Right ventricle myocardium inferior (tissue), 1 donor: Measurements from ENCODE around the gene WDR1. TPM values are rescaled to one million over a fixed set of nuclear protein-coding genes. Genes with fewer than 3 reads are reported as not detected.

Experiments
- ATAC-seq: fragments of 200-7000 bp; cut with Tn5 transposase; one replicate; pipeline ENCODE4 v1.9.1; 2020; ENCODE audit warnings: mild to moderate bottlenecking, moderate library complexity
- DNase-seq: peaks from one replicate; pipeline ENCODE4 v3.0.0; 2021; ENCODE audit errors: missing footprints
- intact Hi-C: fragments of 100-400 bp; cut with DNase I; formaldehyde crosslinking; loops from one replicate; pipeline ENCODE4 v1.11.0; 2022
- total RNA-seq: library from RNA; stranded (reverse); fragmentation: NEBNext Ultra II Directional; extraction: Animal tissue kit (Norgen Biotek cat#: 25700); gene quantifications from one replicate; pipeline ENCODE4 v1.2.1, GENCODE V29; 2021
- donor health status: DM: no; HTN: yes; CAD: no; lungs with severe emphysema.

Gene WDR1
- total RNA-seq, 1 donor from 2014 or later: 210 TPM

DNA sequence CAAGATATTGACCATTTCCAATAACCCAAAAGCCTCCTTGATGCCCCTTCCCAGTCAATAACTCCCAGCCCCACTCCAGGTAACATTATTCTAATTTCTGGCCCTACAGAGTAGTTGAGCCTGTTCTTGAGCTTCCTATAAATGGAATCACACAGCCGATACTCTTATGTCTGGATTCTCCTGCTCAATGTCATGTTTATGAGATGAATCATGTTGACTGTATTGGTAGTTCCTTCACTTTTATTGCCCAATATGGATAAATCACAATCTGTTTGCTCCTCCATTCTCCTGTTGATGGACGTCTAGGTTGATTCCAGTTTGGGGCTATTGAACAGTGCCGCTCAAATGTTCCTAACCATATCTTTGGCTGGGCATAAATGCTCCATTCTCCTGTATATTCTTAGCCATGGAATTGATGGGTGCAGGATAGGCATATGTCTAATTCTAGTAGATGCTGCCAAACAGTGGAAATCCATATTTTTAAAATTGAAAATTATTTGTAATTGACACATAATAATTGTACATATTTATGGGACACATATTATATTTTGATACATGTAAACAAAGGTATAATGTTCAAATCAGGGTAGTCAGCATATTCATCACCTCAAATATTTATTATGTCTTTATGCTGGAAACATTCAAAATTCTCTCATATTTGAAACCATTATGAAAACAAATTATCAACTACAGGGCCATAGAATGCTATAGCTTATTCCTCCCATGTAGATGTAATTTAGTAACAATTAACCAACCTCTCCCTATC is 54.8 kb downstream of the WDR1 start:
- no peak for DNase-seq
- intact Hi-C loops: loop anchor here (5.0 kb wide), 1 partner anchor 300 kb away; no protein-coding TSS in a partner anchor
- ATAC-seq: no peak

DNA sequence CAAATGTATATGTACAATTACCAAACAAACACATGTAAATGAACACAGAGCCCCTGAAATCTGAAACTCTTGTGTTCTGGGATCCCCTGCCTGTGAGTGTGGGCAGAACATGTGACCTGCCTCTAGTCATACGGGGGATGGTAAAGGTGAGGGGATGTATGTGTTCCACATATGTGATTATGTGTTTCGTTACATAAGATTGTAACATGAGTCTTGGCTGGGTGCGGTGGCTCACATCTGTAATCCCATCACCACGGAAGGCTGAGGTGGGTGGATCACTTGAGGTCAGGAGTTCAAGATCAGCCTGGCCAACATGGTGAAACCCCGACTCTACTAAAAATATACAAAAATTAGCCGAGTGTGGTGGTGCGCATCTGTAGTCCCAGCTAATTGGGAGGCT is 58.2 kb downstream of the WDR1 start:
- intact Hi-C loops: no loop called here
- ATAC-seq: no peak
- no peak for DNase-seq

DNA sequence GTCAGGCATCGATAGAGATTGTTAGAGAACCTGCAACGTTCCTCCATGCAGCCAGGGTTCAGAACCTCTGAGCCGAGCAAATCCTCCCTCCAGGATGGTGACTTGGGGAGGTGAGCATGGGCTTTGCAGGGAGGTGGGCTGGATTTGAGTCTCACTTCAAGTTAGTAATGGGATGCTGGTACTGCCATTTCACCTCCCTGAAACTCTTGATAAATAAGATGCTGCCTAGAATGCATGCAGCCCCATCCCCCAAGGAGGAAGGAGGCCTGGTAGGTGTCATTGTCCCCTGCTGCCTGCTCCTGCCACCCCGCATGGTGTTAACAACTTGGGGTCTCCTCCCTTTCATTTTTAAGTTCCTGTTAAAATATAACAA is 59.6 kb downstream of the WDR1 start:
- ATAC-seq: no peak
- DNase-seq: no peak
- intact Hi-C loops: no loop called here

DNA sequence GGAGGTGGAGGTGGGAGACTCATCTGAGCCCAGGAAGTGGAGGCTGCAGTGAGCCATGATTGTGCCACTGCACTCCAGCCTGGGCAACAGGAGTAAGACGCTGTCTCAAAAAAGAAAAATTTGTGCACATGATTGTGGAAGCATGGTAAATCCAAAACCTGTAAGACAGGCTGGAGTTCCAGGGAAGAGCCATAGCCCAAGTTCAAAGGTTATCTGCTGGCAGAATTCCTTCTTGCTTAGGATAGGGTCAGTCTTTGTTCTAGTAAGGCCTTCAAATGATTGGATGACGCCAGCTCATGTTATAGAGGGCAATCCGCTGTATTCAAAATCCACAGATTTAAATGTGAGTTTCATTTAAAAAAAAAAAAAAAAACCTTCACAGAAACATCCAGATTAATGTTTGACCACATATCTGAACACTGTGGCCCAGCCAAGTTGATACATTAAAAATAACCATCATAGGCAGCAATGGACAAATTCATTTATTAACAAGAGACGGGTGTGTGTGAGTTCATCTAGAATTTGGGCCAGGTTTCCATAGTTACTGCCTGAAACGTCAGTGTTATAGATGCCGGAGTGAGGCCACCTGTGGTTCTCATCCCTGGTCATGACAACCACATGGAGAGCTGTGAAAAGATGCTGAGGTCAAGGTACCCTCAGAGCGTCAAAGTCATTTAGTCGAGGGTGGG is 60.1 kb downstream of the WDR1 start:
- DNase-seq (no peak), ATAC-seq (no peak)
- intact Hi-C loops: no loop called here

DNA sequence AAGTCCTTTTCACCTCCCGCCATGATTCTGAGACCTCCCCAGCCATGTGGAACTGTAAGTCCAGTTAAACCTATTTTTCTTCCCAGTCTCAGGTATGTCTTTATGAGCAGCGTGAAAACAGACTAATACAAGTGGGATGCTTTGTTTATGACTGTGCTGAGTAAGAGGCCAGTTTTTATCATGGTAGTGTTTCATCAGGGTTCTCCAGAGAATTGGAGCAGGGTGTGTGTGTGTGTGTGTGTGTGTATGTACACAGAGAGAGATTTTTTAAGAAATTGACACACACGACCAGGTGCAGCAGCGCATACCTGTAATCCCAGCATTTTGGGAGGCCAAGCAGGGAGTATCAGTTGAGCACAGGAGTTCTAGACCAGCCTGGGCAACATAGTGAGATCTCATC is 60.7 kb downstream of the WDR1 start:
- intact Hi-C loops: no loop called here
- DNase-seq (no peak), ATAC-seq (no peak)

DNA sequence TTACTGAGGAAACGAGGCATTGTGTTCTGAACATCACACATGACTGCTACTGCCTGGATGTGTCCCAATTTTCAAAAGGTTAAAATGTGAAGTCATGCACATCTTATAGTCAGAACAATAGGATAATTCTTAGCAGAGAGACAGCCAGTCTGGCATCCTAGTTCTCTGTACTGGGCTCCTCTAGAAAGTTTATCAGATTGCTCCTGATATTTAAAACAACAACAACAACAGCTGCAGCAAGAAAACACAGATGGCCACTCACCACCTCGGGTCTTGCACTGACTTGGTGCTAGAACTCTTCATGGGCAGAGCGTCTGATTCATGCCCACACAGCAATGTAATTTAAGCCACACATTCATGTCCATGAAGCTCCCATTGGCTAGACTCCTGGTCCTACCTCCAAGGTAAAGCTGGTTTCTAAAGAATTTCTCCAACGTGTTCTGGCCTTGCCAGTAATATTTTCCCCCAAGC is 62.0 kb downstream of the WDR1 start:
- DNase-seq (no peak), ATAC-seq (peak; percentile 9)
- intact Hi-C loops: no loop called here

DNA sequence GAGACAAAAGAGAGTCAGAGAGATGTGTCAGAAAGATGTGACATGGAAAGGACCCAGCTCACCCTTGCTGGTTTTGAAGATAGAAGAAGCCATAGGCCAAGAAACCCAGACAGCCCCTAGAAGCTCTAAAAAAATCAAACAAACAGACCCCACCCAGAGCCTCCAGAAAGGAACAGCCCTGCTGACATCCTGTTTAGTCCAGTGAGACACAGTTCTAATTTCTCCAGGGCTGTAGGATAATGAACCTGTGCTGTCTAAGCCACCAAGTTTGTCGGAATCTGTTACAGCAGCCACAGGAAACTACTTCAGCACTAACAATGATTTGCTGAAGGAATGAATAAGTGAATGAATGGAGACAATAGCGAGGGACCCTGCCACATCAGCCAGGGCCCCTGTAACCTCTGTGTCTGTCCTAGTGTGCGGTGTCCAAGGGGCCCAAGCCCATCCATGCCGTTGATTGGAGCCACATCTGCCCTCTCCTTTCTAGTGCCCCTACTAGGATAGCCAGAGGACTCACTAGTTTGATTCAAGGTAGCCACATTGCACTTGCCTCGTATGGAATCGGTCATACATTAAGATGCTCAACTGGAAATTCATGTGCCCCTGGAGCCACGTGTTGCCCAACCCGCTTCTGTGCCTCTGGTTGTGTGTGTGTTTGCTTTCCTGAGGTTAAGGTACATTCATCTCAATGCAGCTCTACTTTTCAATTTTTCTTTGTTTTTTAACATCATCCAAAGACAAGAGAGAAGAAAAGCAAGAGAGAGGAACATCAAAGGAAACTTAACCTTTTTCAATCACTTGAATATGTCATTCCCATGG is 62.8 kb downstream of the WDR1 start:
- ATAC-seq (no peak), DNase-seq (no peak)
- intact Hi-C loops: no loop called here

DNA sequence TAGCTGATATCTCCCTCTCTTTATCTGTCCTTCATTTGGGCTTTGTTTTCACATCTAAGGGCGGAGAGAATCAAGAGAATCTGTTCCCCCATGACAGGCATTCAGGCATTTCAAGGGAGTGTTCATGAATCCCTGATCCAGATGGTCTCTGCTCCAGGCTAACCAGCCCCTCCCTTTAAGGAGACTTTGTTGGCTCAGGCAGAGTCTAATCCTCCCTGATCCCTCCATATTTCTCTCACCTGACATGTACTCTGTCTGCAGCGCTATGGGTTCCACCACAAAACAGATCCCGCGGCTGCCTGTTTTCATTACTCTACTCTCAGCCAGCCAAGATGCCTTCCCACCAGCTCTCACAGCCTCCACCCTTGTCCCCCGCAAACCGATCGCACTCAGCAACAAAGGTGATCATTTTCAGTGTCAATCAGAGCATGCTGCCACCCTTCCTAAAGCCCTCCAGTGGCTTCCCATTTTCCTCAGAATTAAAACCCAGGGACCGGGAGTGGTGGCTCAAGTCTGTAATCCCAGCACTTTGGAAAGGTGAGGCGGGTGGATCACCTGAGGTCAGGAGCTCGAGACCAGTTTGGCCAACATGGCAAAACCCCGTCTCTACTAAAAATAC is 65.0 kb downstream of the WDR1 start:
- ATAC-seq: no peak

DNA sequence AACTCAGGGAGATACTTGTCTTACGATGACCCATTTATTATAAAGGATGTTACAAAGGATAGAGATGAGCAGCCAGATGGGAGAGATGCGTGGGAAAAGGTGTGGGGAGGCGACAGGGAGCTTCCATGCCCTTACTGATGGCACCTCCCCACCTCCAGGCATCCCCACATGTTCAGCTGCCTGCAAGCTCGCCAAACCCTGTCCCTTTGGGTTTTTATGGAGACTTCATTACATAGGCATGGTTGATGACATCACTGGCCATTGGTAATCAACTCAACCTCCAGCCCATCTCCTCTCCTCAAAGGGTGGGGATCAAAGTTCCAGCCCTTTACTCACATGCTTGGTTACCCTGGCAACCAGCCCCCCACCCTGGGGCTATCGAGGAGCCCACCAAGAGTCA is 65.9 kb downstream of the WDR1 start:
- intact Hi-C loops: no loop called here
- ATAC-seq: no peak
- DNase-seq: no peak

More for the DNA sequence above, 65.0 kb downstream of the WDR1 start:
- no peak for DNase-seq
- intact Hi-C loops: no loop called here

DNA sequence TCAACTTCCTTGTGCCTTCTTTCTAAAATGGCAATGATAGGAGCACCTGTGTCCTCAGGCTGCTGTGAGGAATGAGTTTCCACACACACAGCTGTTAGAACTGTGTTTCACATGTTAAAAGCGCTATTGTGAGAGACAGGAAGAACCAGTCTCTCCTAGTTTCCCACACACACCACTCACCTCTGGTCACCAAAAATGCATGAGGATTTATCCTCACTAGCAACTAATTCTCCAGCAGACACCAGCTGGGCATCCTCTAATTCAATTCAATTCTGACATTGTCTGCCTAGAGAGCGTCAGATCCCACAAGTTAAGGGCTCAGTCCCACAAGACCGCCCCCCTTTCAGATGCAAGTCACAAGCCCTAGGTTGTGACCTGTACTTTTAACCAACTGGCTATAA is 66.3 kb downstream of the WDR1 start:
- DNase-seq: no peak
- ATAC-seq: no peak
- intact Hi-C loops: no loop called here

DNA sequence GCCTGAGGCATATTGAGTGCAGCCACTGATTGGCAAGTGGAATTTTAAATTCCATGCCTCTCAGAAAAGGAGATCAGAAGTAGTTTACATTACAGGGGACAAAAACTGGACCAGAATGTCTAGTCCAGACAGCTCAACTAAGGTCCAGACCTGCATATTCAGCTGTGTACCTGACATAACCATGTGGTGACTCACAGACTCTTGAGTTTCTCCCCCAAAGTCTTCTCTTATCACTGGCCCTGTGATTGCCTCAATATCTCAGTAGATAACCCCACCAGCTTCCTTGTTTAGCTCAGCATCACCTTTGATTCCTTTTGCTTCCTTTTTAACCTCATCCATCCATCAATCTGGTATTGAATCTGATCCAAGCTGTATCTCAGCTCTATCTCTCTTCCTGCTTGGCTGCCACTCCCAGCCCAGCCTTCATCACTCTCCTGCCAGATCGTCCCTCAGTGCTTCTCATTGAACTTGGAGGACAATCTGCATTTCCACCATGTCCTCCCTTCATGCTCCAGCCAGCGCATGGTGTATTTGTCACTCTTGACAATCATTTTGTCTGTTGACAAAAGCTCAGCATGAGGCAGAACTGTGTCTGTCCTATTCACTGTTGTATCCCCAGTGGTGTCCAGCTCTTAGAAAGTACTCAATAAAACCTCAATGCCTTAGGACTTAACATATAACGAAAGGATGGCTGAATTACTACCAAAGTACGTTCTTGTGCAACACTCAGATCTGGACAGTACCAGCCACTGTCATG is 67.5 kb downstream of the WDR1 start:
- intact Hi-C loops: no loop called here
- ATAC-seq: no peak
- DNase-seq: no peak

DNA sequence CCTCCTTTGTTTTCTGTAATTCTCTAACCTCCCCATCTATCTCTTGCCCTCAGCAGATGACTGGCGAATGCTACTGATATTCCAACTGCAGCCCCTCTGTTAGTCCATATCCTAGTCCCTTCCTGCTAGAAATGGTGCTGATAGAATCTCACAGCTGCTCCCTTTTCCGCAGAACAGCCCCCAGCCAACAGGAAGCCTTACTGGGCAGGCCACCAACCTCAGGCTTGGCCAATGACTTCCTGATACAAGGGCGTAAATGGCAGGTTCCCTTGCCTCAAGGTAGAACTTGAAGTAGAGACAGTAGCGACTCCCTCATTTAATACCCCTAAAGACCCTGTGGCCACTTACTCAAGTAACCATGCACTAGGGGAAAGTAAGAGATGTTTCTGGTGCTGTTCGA is 68.6 kb downstream of the WDR1 start:
- ATAC-seq (no peak), DNase-seq (no peak)
- intact Hi-C loops: loop anchor here (1.0 kb wide), 1 partner anchor 24 kb away; no protein-coding TSS in a partner anchor

DNA sequence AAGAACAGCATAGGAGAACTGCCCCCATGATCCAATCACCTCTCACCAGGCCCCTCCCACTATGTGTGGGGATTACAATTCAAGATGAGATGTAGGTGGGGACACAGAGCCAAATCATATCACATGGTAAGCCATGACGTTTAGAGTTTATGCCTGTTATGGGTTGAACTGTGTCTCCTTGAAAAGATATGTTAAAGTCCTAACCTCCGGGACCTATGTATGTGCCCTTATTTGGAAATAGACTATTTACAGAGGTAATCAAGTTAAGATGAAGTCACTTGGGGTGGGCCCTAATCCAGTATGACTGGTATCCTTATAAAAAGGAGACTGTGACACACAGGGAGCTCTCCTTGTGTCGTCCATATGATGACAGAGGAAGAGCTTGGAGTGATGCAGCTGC is 70.1 kb downstream of the WDR1 start:
- intact Hi-C loops: no loop called here
- DNase-seq (no peak), ATAC-seq (no peak)

DNA sequence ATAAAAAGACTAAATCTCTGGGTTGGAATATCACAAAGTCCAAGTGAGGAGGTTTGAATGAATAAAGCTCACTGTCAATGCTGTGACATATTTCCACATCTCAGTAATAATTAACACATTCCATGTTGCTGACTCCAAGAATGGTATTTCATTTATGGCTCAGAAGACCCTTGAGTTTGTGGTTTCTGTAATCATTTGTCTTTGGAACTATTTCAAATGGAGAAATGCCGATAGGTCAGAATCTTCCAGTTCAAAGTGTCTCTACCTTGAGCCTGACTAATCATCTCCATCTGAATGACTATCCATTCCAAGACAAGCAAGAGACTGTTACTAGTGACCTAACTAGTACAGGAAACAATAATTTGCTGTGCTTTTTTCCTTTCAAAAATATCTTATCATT is 71.1 kb downstream of the WDR1 start:
- intact Hi-C loops: no loop called here
- no peak for ATAC-seq
- no peak for DNase-seq

DNA sequence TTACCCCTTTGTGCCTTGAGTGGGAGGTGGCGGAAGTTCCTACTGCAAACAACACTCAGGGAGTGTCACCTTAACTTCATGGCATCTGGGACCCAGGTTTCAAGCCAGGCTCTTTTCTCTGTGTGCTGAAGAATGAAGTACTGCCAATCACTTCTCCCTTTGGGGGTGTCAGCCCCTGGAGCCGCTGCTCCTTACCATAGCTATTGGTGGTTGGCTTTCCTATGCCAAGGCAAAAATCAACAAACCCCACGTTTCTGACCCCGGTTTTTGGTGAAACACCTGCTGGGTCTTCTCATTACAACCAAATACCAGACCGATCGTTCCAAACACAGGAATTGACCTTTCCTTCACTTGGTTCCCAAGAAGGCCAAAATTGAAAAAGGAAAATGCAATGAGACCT is 75.6 kb downstream of the WDR1 start:
- DNase-seq: no peak
- no peak for ATAC-seq
- intact Hi-C loops: no loop called here

DNA sequence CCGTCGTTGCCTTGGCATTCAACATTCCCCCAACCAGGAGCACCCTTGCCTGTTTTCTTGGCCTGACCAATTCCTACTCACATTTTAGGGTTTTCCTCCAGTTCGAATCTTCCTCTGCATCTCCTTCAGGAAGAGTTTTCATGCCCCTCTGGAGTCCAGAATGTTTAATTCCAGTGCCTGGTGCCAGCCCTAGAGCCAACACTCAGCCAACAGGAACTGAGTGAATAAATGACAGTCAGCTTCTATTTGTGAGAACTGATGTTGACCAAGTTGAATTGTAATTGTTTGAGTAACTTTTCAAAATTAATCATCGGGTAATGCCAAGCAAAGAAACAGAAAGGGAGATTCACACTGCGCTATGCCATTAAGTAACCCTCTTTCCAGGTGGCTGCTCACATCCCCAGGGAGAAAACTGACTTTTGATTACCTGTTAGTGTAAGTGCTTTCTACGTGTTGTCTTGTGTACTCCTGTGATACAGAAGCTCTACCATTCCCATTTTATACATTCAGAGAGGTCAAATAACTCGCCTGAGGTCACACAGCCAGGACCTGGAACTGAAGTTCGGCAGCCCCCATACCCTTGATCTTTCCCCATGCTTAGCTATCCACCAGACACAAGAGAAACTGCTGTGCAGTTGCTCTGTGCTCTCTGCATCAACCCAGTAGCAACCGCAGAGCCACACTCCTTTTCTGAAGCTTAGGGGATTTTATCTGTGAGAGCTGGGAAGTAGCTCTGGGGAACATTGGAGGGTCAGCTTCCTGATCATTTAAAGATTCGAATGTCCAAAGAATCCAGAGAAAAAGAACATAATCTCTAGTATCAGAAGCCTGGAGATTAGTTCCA is 76.3 kb downstream of the WDR1 start:
- intact Hi-C loops: no loop called here
- ATAC-seq: no peak
- DNase-seq: no peak

DNA sequence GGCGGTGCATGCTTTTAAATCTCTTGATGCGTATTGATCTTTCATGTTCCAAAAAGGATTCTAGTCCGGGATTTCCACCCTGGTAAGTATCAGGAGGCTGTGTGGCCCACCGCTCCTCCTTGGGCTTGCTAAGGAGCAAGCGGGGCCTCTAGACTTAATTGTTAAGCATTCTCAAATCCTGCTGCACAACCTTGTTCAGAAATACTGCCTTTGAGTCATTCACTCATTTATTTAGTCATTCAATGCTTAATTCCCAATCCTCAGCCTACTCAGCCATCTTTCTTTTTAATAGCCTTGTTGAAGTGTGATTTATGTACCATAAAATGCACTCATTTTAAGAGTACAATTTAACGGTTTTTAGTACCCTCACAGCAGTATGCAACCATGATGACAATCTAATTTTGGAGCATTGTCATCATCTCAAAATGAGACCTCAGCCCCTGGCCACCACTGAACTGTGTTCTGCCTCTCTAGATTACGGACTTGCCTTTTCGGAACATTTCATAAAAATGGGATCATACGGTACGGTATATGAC is 79.7 kb downstream of the WDR1 start:
- intact Hi-C loops: no loop called here
- DNase-seq: no peak

More for the DNA sequence above, 79.7 kb downstream of the WDR1 start:
- no peak for ATAC-seq
